Esophagus (tissue), 2 donors: ENCODE measurements around the gene LEPR. TPM values are rescaled to one million over a fixed set of nuclear protein-coding genes. Genes with fewer than 3 reads are reported as not detected.

Source experiments
- H3K27ac ChIP-seq, 2 donors: one replicate each; pipeline ENCODE4 v1.5.1; 2013; ENCODE audit warnings: low read depth in 2 of 2, mild to moderate bottlenecking in 2 of 2, inconsistent platforms in 1 of 2, low read length in 1 of 2, moderate library complexity in 1 of 2
- H3K27me3 ChIP-seq, 2 donors: one replicate each; pipeline ENCODE4 v1.6.1; 2013; ENCODE audit warnings: low read length in 2 of 2, control low read depth in 1 of 2, mild to moderate bottlenecking in 1 of 2; ENCODE audit not compliant: insufficient read depth in 2 of 2, control insufficient read depth in 1 of 2
- H3K36me3 ChIP-seq, 2 donors: one replicate each; pipeline ENCODE4 v1.6.1; 2013; ENCODE audit warnings: low read length in 1 of 2; ENCODE audit not compliant: control insufficient read depth in 2 of 2, insufficient read depth in 2 of 2
- H3K4me1 ChIP-seq, 2 donors: one replicate each; pipeline ENCODE4 v1.6.1; 2013; ENCODE audit warnings: low read length in 1 of 2; ENCODE audit not compliant: control insufficient read depth in 2 of 2, insufficient read depth in 2 of 2
- H3K4me3 ChIP-seq, 2 donors: one replicate each; pipeline ENCODE4 v1.5.1; 2013; ENCODE audit warnings: low read length in 2 of 2, mild to moderate bottlenecking in 2 of 2, low read depth in 1 of 2, moderate library complexity in 1 of 2
- H3K9me3 ChIP-seq, 2 donors: one replicate each; pipeline ENCODE4 v1.6.1; 2013; ENCODE audit warnings: mild to moderate bottlenecking in 2 of 2, low read depth in 1 of 2, low read length in 1 of 2, moderate library complexity in 1 of 2; ENCODE audit not compliant: control insufficient read depth in 2 of 2, insufficient read depth in 1 of 2
- WGBS, 2 donors: extraction: QIAGEN DNeasy Blood & Tissue Kit; methylation state at CpG; one replicate each; pipeline ENCODE4 v1.1.7; 2013; 5-methylcytosine and 5-hydroxymethylcytosine counted together
- polyA plus RNA-seq, 2 donors: library from polyadenylated mRNA; stranded (reverse); fragments of 200-250 nt; gene quantifications; one replicate each; pipeline ENCODE4 v1.2.3, GENCODE V29; 2013
- donor health status: healthy with polysubstance abuse.
- donor health status: Bipolar disorder and iron deficiency.

The LEPR gene
- polyA plus RNA-seq, 2 donors, result 1.2 to 2.6 TPM

GRCh38 chr1:65469126-65469888, 48.8 kb downstream of the LEPR start:
- WGBS, 2 donors, result 55 to 82% methylated on average over 4 of the region's 4 CpGs
- Histone ChIP-seq H3K27ac (peak overlapping the region in 1 of 2 donors; percentile 15), H3K27me3 (no peaks in the 10 kb centered on the region), H3K4me3 (no peak overlapping the region), H3K4me1 (no peaks in the 10 kb centered on the region), H3K36me3 (no peaks in the 10 kb centered on the region), H3K9me3 (no peaks in the 10 kb centered on the region)

- Histone ChIP-seq H3K27me3 (no peaks in the 10 kb centered on the region), H3K9me3 (no peaks in the 10 kb centered on the region), H3K4me3 (no peak overlapping the region), H3K4me1 (no peaks in the 10 kb centered on the region), H3K36me3 (no peaks in the 10 kb centered on the region), H3K27ac (peak overlapping the region in 1 of 2 donors; percentile 15)
- WGBS, 2 donors, result 59 to 63% methylated on average over 4 of the region's 4 CpGs
Observed at GRCh38 chr1:65469889-65470340, 49.4 kb downstream of the LEPR start.

Other genes starting within 250 kb of the LEPR start
- gene DNAJC6, start 111.1 kb upstream of the LEPR start, polyA plus RNA-seq, result under 1 TPM; 0.06 to 0.13 TPM
- gene LEPROT, start within 50 bp of the LEPR start, polyA plus RNA-seq, result 10 to 100 TPM; 23.2 to 26.4 TPM